GM10266 (cell line): ENCODE measurements around the gene FRRS1.

Experiments used
- DNase-seq: peaks from one replicate; pipeline ENCODE4 v3.0.0; 2012; ENCODE audit errors: extremely low spot score
- CTCF ChIP-seq: IDR thresholded peaks from 2 replicates; pipeline ENCODE4 v1.5.1; 2012; ENCODE audit warnings: mild to moderate bottlenecking, low read depth; ENCODE audit not compliant: control insufficient read depth, insufficient read depth; ENCODE audit errors: missing control alignments

The FRRS1 gene

GRCh38 chr1:99782397-99782796 is 16.0 kb upstream of the FRRS1 start:
- TF ChIP-seq CTCF: no peak
- DNase-seq: peak; percentile 25

GRCh38 chr1:99781798-99782197 is 15.4 kb upstream of the FRRS1 start:
- DNase-seq: no peak
- no peak for TF ChIP-seq CTCF

- TF ChIP-seq CTCF: no peak
- no peak for DNase-seq
Observed at GRCh38 chr1:99777752-99778151, 11.3 kb upstream of the FRRS1 start.

- no peak for DNase-seq
- TF ChIP-seq CTCF: no peak
Observed at GRCh38 chr1:99776120-99776519, 9.7 kb upstream of the FRRS1 start.

GRCh38 chr1:99772809-99773208 is 6.4 kb upstream of the FRRS1 start:
- DNase-seq: no peak
- TF ChIP-seq CTCF: no peak

- TF ChIP-seq CTCF: no peak
- DNase-seq: no peak
Observed at GRCh38 chr1:99771513-99771918, 5.1 kb upstream of the FRRS1 start.

GRCh38 chr1:99768524-99769245 is 2.2 kb upstream of the FRRS1 start:
- no peak for DNase-seq

More at GRCh38 chr1:99768524-99769245, 2.2 kb upstream of the FRRS1 start:
- no peak for TF ChIP-seq CTCF
